G401 (cell line): ENCODE measurements around the gene DROSHA. TPM values are rescaled to one million over a fixed set of nuclear protein-coding genes. Genes with fewer than 3 reads are reported as not detected.
A peak's percentile ranks its signal among the peaks of the same experiment; 100 is the strongest.

ENCODE experiments used
- DNase-seq: peaks from one replicate; pipeline ENCODE4 v3.0.0-alpha.2; 2015; ENCODE audit warnings: low spot score
- in situ Hi-C: cut with HindIII; loops from 2 replicates; pipeline ENCODE4 v1.10.0; 2016; ENCODE audit warnings: low sequenced_read_pairs, mixed read lengths
- total RNA-seq: library from RNA; depleted of rRNA; stranded (reverse); fragments of >200 nt; shearing (Covaris generic); gene quantifications from 2 replicates; pipeline ENCODE4 v1.2.3, GENCODE V29; 2014

The DROSHA gene
- total RNA-seq, 1 experiment from 2014 or later = 39.6 TPM

GRCh38 chr5:31536873-31537272 is 5.0 kb upstream of the DROSHA start:
- no peak for DNase-seq
- in situ Hi-C loops = no loop called here

- DNase-seq = no peak
- in situ Hi-C loops = no loop called here
Observed at GRCh38 chr5:31534527-31535046, 2.7 kb upstream of the DROSHA start.

- no peak for DNase-seq
- in situ Hi-C loops = no loop called here
Observed at GRCh38 chr5:31531543-31531887, 378 bp downstream of the DROSHA start.

GRCh38 chr5:31530541-31531265 is 1.2 kb downstream of the DROSHA start:
- no peak for DNase-seq
- in situ Hi-C loops = no loop called here

- in situ Hi-C loops = no loop called here
- no peak for DNase-seq
Observed at GRCh38 chr5:31523041-31523440, 8.9 kb downstream of the DROSHA start.

- no peak for DNase-seq
- in situ Hi-C loops = no loop called here
Observed at GRCh38 chr5:31516802-31517201, 15.1 kb downstream of the DROSHA start.

GRCh38 chr5:31511305-31511704 is 20.6 kb downstream of the DROSHA start:
- no peak for DNase-seq
- in situ Hi-C loops = no loop called here

GRCh38 chr5:31504529-31504928 is 27.4 kb downstream of the DROSHA start:
- no peak for DNase-seq
- in situ Hi-C loops = no loop called here

- in situ Hi-C loops = no loop called here
- peak; percentile 97 for DNase-seq
Observed at GRCh38 chr5:31502506-31502905, 29.4 kb downstream of the DROSHA start.

GRCh38 chr5:31500256-31500655 is 31.6 kb downstream of the DROSHA start:
- DNase-seq = no peak
- in situ Hi-C loops = no loop called here

GRCh38 chr5:31496891-31497290 is 35.0 kb downstream of the DROSHA start:
- in situ Hi-C loops = no loop called here
- DNase-seq = no peak

GRCh38 chr5:31496301-31496700 is 35.6 kb downstream of the DROSHA start:
- in situ Hi-C loops = no loop called here
- DNase-seq = no peak

GRCh38 chr5:31495336-31495735 is 36.6 kb downstream of the DROSHA start:
- in situ Hi-C loops = no loop called here
- no peak for DNase-seq

- in situ Hi-C loops = no loop called here
- no peak for DNase-seq
Observed at GRCh38 chr5:31492869-31493268, 39.0 kb downstream of the DROSHA start.

- DNase-seq = no peak
Observed at GRCh38 chr5:31487506-31487905, 44.4 kb downstream of the DROSHA start.

GRCh38 chr5:31486441-31486840 is 45.5 kb downstream of the DROSHA start:
- no peak for DNase-seq
- in situ Hi-C loops = no loop called here

More at GRCh38 chr5:31487506-31487905, 44.4 kb downstream of the DROSHA start:
- in situ Hi-C loops = no loop called here

- DNase-seq = no peak
- in situ Hi-C loops = no loop called here
Observed at GRCh38 chr5:31485376-31486207, 46.3 kb downstream of the DROSHA start.

- in situ Hi-C loops = no loop called here
- no peak for DNase-seq
Observed at GRCh38 chr5:31481531-31482165, 50.2 kb downstream of the DROSHA start.

GRCh38 chr5:31479706-31480105 is 52.2 kb downstream of the DROSHA start:
- in situ Hi-C loops = no loop called here
- no peak for DNase-seq

GRCh38 chr5:31478901-31479300 is 53.0 kb downstream of the DROSHA start:
- in situ Hi-C loops = no loop called here
- no peak for DNase-seq
